Kidney (tissue), 14 donors: ENCODE measurements around the gene GPNMB. TPM values are rescaled to one million over a fixed set of nuclear protein-coding genes. Genes with fewer than 3 reads are reported as not detected.

Experiments used
- DNase-seq, 5 donors: peaks; one replicate each; pipeline ENCODE4 v3.0.0-alpha.2; 2013 to 2020
- FAIRE-seq: peaks from 2 replicates; lab custom pipeline; 2012; peaks lifted over from hg19 to GRCh38; lab: Jason Lieb, UNC
- H3K27ac ChIP-seq, 2 donors: one replicate each; pipeline ENCODE4 v1.7.0; 2013; ENCODE audit warnings: low read depth in 2 of 2, low read length in 2 of 2, inconsistent platforms in 1 of 2
- H3K27me3 ChIP-seq: one replicate; pipeline ENCODE4 v1.7.1; 2013; ENCODE audit warnings: low read length, inconsistent platforms; ENCODE audit not compliant: control insufficient read depth, insufficient read depth
- H3K36me3 ChIP-seq, 3 donors: one replicate each; pipeline versions ENCODE4 v1.7.0 to v1.7.1; 2013; ENCODE audit warnings: low read length in 3 of 3, control low read depth in 1 of 3, inconsistent platforms in 1 of 3; ENCODE audit not compliant: insufficient read depth in 3 of 3, control insufficient read depth in 2 of 3
- H3K4me1 ChIP-seq, 3 donors: one replicate each; pipeline versions ENCODE4 v1.7.0 to v1.7.1; 2013; ENCODE audit warnings: low read length in 3 of 3, inconsistent platforms in 1 of 3, low read depth in 1 of 3; ENCODE audit not compliant: control insufficient read depth in 2 of 3, insufficient read depth in 2 of 3
- H3K4me3 ChIP-seq, 3 donors: one replicate each; pipeline versions ENCODE4 v1.7.0 to v1.8.1; 2013; ENCODE audit warnings: low read length in 3 of 3, control low read depth in 1 of 3, inconsistent platforms in 1 of 3
- H3K9ac ChIP-seq, 3 donors: one replicate each; pipeline versions ENCODE4 v1.7.0 to v1.7.1; 2013; ENCODE audit warnings: low read length in 3 of 3, control low read depth in 1 of 3, inconsistent platforms in 1 of 3
- H3K9me3 ChIP-seq, 3 donors: one replicate each; pipeline versions ENCODE4 v1.7.0 to v1.7.1; 2013; ENCODE audit warnings: low read length in 3 of 3, control low read depth in 1 of 3, inconsistent platforms in 1 of 3; ENCODE audit not compliant: control insufficient read depth in 2 of 3, insufficient read depth in 1 of 3
- intact Hi-C: fragments of 100-400 bp; cut with DNase I; formaldehyde crosslinking; loops from one replicate; pipeline ENCODE4 v1.11.1; 2022
- polyA plus RNA-seq: library from polyadenylated mRNA; stranded (reverse); fragments of 350-450 nt; fragmentation: Illumina TruSeq; extraction: RNeasy Lipid Tissue Mini Kit (QIAGEN cat#74804); gene quantifications from one replicate; pipeline ENCODE4 v1.2.3, GENCODE V29; 2014; ENCODE audit warnings: low read depth, low replicate concordance; ENCODE audit not compliant: insufficient read depth
- total RNA-seq: library from RNA; stranded (reverse); fragmentation: NEBNext Ultra II Directional; extraction: Animal tissue kit (Norgen Biotek cat#: 25700); gene quantifications from one replicate; pipeline ENCODE4 v1.2.1, GENCODE V29; 2021
- TF ChIP-seq, protein P1 (sequence below): IDR thresholded peaks from 3 replicates; pipeline ENCODE4 v1.5.1; 2012; ENCODE audit warnings: mild to moderate bottlenecking, moderate library complexity, borderline replicate concordance; ENCODE audit not compliant: insufficient read depth; ENCODE audit errors: extremely low read depth
- donor health status: control.
- donor health status: control.
- donor health status: control.
- donor health status: control.
- donor health status: control.
- donor health status: DM: yes; HTN: yes; CAD: no.
- donor health status: Normal renal cell carcinoma (clear cell type).

The GPNMB gene
- total and polyA plus RNA-seq, 2 donors from 2014 or later = 43.9 to 60.6 TPM

DNA sequence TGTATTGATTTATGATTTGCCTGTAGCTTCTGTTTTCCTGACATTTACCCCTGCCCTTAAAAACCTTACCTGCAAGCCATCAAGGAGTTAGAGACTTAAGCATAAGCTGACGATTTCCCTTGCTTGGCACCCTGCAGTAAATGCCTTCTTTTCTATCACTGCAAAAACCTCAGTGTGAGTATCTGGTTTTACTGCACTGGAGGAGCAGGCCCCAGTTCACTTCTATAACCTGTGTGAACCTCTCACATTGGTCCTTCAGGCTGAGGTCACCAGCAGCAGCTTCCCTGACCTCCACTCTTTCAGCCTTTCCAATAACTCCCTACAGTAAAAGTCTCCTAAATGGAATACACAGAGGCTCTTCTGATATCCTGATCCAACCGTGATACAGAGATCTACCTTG is 34.2 kb upstream of the GPNMB start:
- intact Hi-C loops = no loop called here
- peaks cover 5 to 10% (median 9%) of the 10 kb centered on the region in 3 donors for H3K4me1 ChIP-seq
- H3K4me3 ChIP-seq = peak overlapping the region in 1 of 3 donors; percentile 50
- FAIRE-seq (no peak), DNase-seq (no peak)
- no peak overlapping the region for H3K9ac ChIP-seq
- H3K27ac ChIP-seq = peak overlapping the region in 1 of 2 donors; percentile 28
- H3K36me3 ChIP-seq = no peaks in the 10 kb centered on the region
- TF ChIP-seq, protein P1, sequence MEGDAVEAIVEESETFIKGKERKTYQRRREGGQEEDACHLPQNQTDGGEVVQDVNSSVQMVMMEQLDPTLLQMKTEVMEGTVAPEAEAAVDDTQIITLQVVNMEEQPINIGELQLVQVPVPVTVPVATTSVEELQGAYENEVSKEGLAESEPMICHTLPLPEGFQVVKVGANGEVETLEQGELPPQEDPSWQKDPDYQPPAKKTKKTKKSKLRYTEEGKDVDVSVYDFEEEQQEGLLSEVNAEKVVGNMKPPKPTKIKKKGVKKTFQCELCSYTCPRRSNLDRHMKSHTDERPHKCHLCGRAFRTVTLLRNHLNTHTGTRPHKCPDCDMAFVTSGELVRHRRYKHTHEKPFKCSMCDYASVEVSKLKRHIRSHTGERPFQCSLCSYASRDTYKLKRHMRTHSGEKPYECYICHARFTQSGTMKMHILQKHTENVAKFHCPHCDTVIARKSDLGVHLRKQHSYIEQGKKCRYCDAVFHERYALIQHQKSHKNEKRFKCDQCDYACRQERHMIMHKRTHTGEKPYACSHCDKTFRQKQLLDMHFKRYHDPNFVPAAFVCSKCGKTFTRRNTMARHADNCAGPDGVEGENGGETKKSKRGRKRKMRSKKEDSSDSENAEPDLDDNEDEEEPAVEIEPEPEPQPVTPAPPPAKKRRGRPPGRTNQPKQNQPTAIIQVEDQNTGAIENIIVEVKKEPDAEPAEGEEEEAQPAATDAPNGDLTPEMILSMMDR = no peak
- H3K9me3 ChIP-seq = no peaks in the 10 kb centered on the region
- no peaks in the 10 kb centered on the region for H3K27me3 ChIP-seq

DNA sequence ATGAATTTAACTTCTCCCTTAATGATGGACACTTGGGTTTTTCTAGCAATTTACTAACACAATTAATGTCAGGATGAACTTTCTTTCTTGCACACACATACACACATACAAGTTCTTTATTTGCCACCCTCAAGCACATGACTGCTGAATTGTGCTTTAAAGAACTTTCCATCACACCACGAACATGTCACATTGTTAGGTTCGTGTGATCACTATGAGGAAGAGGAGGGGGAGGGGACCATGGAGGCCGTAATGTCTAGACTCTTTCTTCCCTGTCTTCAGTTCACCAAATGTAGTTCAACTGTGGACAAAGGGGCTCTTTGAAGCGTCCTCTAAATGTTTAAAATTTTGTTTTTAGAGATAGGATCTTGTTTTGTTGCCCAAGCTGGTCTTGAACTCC is 33.7 kb upstream of the GPNMB start:
- H3K27me3 ChIP-seq = no peaks in the 10 kb centered on the region
- no peaks in the 10 kb centered on the region for H3K36me3 ChIP-seq
- no peak for FAIRE-seq
- H3K4me1 ChIP-seq = peaks cover 5 to 10% (median 9%) of the 10 kb centered on the region in 3 donors
- intact Hi-C loops = no loop called here
- H3K9me3 ChIP-seq = no peaks in the 10 kb centered on the region
- H3K4me3 ChIP-seq = no peak overlapping the region
- H3K27ac ChIP-seq = peak overlapping the region in 1 of 2 donors; percentile 28
- H3K9ac ChIP-seq = peak overlapping the region in 1 of 3 donors; percentile 4
- TF ChIP-seq, protein P1 = no peak
- no peak for DNase-seq

DNA sequence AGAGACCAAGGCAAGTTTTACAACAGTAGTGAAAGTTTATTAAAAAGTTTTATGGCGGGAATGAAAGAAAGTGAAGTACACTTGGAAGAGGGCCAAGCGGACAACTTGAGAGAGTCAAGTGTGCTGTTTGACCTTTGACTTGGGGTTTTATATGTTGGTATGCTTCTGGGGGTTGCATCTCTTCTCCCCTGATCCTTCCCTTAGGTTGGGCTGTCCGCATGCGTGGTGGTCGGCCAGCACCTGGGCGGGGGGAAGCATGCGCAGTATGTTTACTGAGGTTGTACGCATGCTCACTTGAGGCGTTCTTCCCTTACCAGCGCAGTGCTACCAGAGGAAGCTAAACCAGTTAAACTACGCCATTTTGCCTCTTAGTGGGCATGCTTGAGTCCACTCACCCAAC is 32.8 kb upstream of the GPNMB start:
- TF ChIP-seq, protein P1 = no peak
- Histone ChIP-seq H3K27ac (no peak overlapping the region), H3K4me3 (no peak overlapping the region), H3K9me3 (no peaks in the 10 kb centered on the region), H3K36me3 (no peaks in the 10 kb centered on the region), H3K27me3 (no peaks in the 10 kb centered on the region), H3K9ac (no peak overlapping the region), H3K4me1 (peaks cover 5 to 10% (median 9%) of the 10 kb centered on the region in 3 donors)
- intact Hi-C loops = no loop called here
- FAIRE-seq (no peak), DNase-seq (no peak)

DNA sequence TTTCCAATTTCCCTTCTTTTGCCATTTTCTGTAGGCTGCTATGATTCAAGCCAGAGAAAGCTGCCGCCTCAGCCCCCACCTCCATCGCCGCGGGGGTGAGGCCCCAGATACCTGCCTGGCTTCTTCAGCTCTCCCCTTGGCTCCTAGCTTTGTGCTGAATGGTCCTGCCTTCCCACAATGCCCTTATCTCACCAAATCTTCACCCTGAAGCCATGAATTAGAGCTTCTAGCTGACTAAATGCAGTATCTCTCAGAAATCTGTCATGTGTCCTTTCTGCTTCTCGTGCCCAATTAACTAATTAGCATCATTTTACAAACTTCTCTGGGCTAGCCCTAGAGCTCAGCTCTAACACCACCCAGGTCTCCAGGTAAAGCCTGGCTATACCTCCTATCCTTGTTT is 32.2 kb upstream of the GPNMB start:
- H3K9ac ChIP-seq = no peak overlapping the region
- H3K27me3 ChIP-seq = no peaks in the 10 kb centered on the region
- H3K36me3 ChIP-seq = no peaks in the 10 kb centered on the region
- TF ChIP-seq, protein P1 = no peak
- intact Hi-C loops = no loop called here
- no peaks in the 10 kb centered on the region for H3K9me3 ChIP-seq
- no peak for FAIRE-seq
- DNase-seq = no peak
- no peak overlapping the region for H3K4me3 ChIP-seq
- peaks cover 5 to 10% (median 9%) of the 10 kb centered on the region in 3 donors for H3K4me1 ChIP-seq
- no peak overlapping the region for H3K27ac ChIP-seq
